ENCODE data around the gene FBXO42. TPM values are rescaled to one million over a fixed set of nuclear protein-coding genes. Genes with fewer than 3 reads are reported as not detected.
A peak's percentile ranks its signal among the peaks of the same experiment; 100 is the strongest.

Gene FBXO42
- total RNA-seq, 1 donor from 2014 or later, result 24.3 TPM

DNA sequence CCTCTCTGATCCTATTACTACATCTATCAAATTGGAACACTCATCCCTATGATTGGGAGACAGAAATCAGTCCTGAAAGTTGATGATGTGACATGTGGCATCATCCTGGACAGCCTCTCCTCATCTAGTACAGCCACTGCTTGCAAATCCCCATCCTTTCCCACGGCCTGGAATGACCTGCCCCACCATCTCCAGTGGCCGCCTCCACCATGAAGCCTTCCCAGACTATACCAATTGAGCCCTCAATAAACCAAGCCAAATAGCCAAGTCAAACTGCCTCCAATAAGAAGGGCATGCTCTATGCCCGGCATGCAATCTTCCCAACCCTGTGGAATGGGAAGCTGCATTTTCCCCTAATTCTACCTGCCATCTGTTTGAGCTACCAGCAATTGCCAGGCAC lies 139.3 kb downstream of the FBXO42 start:
- Mint-ChIP-seq H3K27ac (ENCODE audit: unreplicated experiment) (no peak overlapping the region), H3K4me3 (no peak overlapping the region), H3K9me3 (no peaks in the 10 kb centered on the region), H3K36me3 (ENCODE audit: low read depth) (no peaks in the 10 kb centered on the region), H3K27me3 (ENCODE audit: low read depth) (peaks cover 31% of the 10 kb centered on the region), H3K4me1 (peaks cover 31% of the 10 kb centered on the region)
- TF ChIP-seq, protein P1, sequence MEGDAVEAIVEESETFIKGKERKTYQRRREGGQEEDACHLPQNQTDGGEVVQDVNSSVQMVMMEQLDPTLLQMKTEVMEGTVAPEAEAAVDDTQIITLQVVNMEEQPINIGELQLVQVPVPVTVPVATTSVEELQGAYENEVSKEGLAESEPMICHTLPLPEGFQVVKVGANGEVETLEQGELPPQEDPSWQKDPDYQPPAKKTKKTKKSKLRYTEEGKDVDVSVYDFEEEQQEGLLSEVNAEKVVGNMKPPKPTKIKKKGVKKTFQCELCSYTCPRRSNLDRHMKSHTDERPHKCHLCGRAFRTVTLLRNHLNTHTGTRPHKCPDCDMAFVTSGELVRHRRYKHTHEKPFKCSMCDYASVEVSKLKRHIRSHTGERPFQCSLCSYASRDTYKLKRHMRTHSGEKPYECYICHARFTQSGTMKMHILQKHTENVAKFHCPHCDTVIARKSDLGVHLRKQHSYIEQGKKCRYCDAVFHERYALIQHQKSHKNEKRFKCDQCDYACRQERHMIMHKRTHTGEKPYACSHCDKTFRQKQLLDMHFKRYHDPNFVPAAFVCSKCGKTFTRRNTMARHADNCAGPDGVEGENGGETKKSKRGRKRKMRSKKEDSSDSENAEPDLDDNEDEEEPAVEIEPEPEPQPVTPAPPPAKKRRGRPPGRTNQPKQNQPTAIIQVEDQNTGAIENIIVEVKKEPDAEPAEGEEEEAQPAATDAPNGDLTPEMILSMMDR (conservative IDR thresholded peaks at IDR 0.05), result no peak
- DNase-seq (ENCODE audit: low read depth, low spot score), result no peak

DNA sequence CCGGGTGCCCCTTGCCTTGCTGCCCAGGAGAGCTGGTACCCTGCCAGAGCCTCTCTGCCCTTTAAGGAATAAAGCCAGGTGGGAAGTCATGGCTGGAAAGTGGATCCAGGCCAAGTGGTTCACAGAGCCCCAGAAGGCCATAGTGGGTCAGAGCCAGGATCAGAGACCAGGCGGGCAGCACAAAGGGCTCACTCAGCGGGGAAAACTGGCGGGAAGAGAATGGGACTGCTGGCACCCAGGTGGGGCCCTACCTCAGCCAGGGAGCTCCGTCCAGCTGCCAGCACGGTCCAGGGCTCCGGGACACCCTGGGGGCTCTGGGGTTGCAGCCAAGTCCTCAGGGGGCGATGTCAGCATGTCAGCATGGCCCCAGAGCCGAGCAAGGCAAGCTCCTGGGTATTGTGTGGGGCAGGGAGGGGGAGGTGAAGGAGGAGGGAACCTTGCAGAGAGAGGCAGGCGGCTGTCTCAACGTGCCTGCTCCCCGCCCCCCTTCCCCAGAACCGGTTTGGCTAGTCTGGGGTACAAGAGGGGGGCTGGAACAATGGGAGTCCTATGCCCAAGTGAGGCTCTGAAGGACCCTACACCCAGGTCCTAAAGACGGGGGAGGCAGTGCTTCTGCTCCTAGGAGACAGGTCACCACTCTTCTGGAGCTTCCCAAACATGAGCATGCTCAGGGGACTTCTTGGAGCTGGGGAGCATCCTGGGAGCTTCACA lies 139.9 kb downstream of the FBXO42 start, which contains the start of gene ARHGEF19:
Gene ARHGEF19 (minus strand): TSS at position 402 of the 711 bp plus-strand sequence. CDS start 3,598 bp downstream, outside the sequence.
- H3K4me1 Mint-ChIP-seq, result peaks cover 32% of the 10 kb centered on the region
- DNase-seq (ENCODE audit: low read depth, low spot score), result no peak

DNA sequence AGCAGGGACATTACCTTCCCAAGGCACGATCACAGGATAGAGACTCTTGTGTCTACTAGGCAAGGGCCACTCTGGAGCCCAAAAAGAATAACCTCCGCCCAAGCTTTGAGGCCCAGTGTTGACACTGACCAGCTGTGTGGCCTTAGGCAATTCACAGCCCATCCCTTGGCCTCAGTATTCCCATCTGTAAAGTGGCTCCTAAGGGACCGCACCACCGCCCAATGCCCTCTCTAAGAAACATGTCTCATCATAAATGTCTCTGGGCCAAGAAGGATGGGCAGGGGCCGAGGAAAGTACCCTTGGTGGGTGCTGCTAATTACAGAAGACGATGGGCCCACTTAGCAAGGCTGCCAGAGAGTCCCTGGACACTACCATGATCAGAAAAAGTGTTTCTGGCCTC lies 140.5 kb downstream of the FBXO42 start:
- H3K27me3 Mint-ChIP-seq (ENCODE audit: low read depth), result peaks cover 19% of the 10 kb centered on the region
- no peak overlapping the region for H3K27ac Mint-ChIP-seq (ENCODE audit: unreplicated experiment)
- TF ChIP-seq, protein P1 (conservative IDR thresholded peaks at IDR 0.05), result no peak
- peak overlapping the region; percentile 38 for H3K4me3 Mint-ChIP-seq
- no peaks in the 10 kb centered on the region for H3K9me3 Mint-ChIP-seq
- no peaks in the 10 kb centered on the region for H3K36me3 Mint-ChIP-seq (ENCODE audit: low read depth)
- DNase-seq (ENCODE audit: low read depth, low spot score), result no peak
- peaks cover 31% of the 10 kb centered on the region for H3K4me1 Mint-ChIP-seq

More for the DNA sequence above, 139.9 kb downstream of the FBXO42 start, which contains the start of gene ARHGEF19:
- no peaks in the 10 kb centered on the region for H3K9me3 Mint-ChIP-seq
- H3K27me3 Mint-ChIP-seq (ENCODE audit: low read depth), result peaks cover 25% of the 10 kb centered on the region
- H3K27ac Mint-ChIP-seq (ENCODE audit: unreplicated experiment), result no peak within 1 kb of the TSS
- TF ChIP-seq, protein P1 (conservative IDR thresholded peaks at IDR 0.05), result no peak
- no peaks in the 10 kb centered on the region for H3K36me3 Mint-ChIP-seq (ENCODE audit: low read depth)
- H3K4me3 Mint-ChIP-seq, result peak within 1 kb of the TSS; percentile 38

DNA sequence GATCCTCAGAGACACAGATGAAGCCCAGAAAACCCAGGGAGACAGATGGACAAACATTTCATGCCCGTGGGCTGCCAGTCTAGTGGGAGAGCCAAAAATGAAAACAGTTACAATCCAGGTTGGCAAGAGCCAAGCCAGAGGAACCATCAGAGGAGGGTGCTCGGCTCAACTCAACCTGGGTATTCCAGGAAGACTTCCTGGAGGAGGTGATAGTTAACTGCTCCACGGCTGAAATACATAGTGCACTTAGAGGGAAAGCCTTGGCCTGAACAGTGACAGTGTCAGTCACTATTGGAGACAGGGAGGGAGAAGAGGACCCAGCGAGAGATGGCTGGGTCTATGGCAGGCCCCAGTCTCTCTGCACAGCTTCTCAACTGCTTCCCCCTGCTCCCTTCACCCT lies 141.7 kb downstream of the FBXO42 start:
- peaks cover 9% of the 10 kb centered on the region for H3K27me3 Mint-ChIP-seq (ENCODE audit: low read depth)
- no peaks in the 10 kb centered on the region for H3K36me3 Mint-ChIP-seq (ENCODE audit: low read depth)
- no peaks in the 10 kb centered on the region for H3K9me3 Mint-ChIP-seq
- TF ChIP-seq, protein P1 (conservative IDR thresholded peaks at IDR 0.05), result no peak
- peak overlapping the region; percentile 3 for H3K27ac Mint-ChIP-seq (ENCODE audit: unreplicated experiment)
- peaks cover 27% of the 10 kb centered on the region for H3K4me1 Mint-ChIP-seq
- no peak for DNase-seq (ENCODE audit: low read depth, low spot score)
- no peak overlapping the region for H3K4me3 Mint-ChIP-seq

DNA sequence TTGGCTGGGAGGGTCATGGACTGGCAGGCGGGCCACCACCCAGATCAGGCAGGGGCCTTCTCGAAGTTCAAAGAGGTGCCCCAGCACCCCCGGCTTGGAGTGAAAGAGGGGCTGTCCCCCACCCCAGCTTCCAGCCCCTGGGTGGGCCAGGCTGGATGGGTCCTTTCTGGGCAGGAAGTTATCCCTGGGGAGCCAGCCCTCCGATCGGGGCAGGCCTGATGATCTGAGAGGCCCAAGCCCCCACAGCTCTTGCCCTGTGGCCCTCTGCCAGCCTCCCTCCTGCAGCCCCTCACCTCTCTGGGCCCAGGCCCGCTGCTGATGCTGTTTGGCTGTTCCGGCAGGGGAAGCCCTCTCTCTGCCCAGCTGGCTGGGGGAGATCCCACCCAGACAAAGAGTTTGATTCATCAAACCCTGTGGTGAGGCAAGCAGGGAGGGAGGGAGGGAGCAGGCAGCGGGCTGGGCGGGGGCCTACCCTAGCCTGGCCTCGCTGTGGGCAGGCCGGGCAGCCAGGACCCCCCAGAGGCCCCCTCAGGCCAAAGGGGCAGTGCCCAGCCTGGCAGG lies 142.4 kb downstream of the FBXO42 start:
- no peaks in the 10 kb centered on the region for H3K9me3 Mint-ChIP-seq
- H3K4me1 Mint-ChIP-seq, result peaks cover 27% of the 10 kb centered on the region
- peak overlapping the region; percentile 5 for H3K4me3 Mint-ChIP-seq
- DNase-seq (ENCODE audit: low read depth, low spot score), result no peak
- TF ChIP-seq, protein P1 (conservative IDR thresholded peaks at IDR 0.05), result no peak
- peaks cover 8% of the 10 kb centered on the region for H3K27me3 Mint-ChIP-seq (ENCODE audit: low read depth)
- H3K27ac Mint-ChIP-seq (ENCODE audit: unreplicated experiment), result no peak overlapping the region
- H3K36me3 Mint-ChIP-seq (ENCODE audit: low read depth), result no peaks in the 10 kb centered on the region

Measured in neural crest cell (in vitro differentiated cells).